H1 (cell line): Measurements from ENCODE around the gene TYRO3. TPM values are rescaled to one million over a fixed set of nuclear protein-coding genes. Genes with fewer than 3 reads are reported as not detected.

ENCODE experiments used
- CTCF ChIA-PET: fragments of 300-600 bp; sonication (Branson Sonifier 250); formaldehyde crosslinking; loops from one replicate; lab custom pipeline; 2021; ENCODE audit not compliant: partially characterized antibody; lab: Charles Lee
- POLR2A ChIA-PET: fragments of 300-600 bp; sonication (Branson Sonifier 250); formaldehyde crosslinking; loops from one replicate; lab custom pipeline; 2021; ENCODE audit warnings: inconsistent platforms; ENCODE audit not compliant: partially characterized antibody; lab: Charles Lee
- DNase-seq, 2 experiments: peaks; one replicate each; pipeline versions ENCODE4 v3.0.0 to v3.0.0-alpha.2; 2010 to 2022; ENCODE audit warnings: low spot score in 2 of 2, low read depth in 1 of 2, mixed read lengths in 1 of 2
- FAIRE-seq: peaks from 2 replicates; lab custom pipeline; 2011; peaks lifted over from hg19 to GRCh38; lab: Jason Lieb, UNC
- H2AFZ ChIP-seq: 2 replicates; pipeline ENCODE4 v1.8.1; 2012; ENCODE audit warnings: low read length, inconsistent platforms
- H2AK5ac ChIP-seq: 2 replicates; pipeline ENCODE4 v1.6.1; 2013; ENCODE audit warnings: low read depth, low read length
- H2BK120ac ChIP-seq: replicated peaks from 2 replicates; pipeline ENCODE3; 2013; ENCODE audit warnings: low read depth, low read length, inconsistent platforms
- H2BK12ac ChIP-seq: 2 replicates; pipeline ENCODE4 v1.6.1; 2013; ENCODE audit warnings: low read depth, low read length
- H2BK15ac ChIP-seq: 2 replicates; pipeline ENCODE4 v1.6.1; 2013; ENCODE audit warnings: low read length
- H2BK20ac ChIP-seq: 2 replicates; pipeline ENCODE4 v1.6.1; 2013; ENCODE audit warnings: low read length
- H2BK5ac ChIP-seq: 2 replicates; pipeline ENCODE4 v1.6.1; 2013; ENCODE audit warnings: low read depth, low read length
- H3K14ac ChIP-seq: 2 replicates; pipeline ENCODE4 v1.6.1; 2013; ENCODE audit warnings: inconsistent platforms; ENCODE audit not compliant: insufficient read length
- H3K18ac ChIP-seq: 2 replicates; pipeline ENCODE4 v1.6.1; 2013; ENCODE audit warnings: low read length; ENCODE audit errors: extremely low read depth
- H3K23ac ChIP-seq: 2 replicates; pipeline ENCODE4 v1.6.1; 2013; ENCODE audit warnings: inconsistent platforms; ENCODE audit not compliant: insufficient read length
- H3K23me2 ChIP-seq: 2 replicates; pipeline ENCODE4 v1.6.1; 2013; ENCODE audit warnings: low read depth, low read length
- H3K27ac ChIP-seq: 2 replicates; pipeline ENCODE4 v1.6.1; 2011; ENCODE audit warnings: low read depth, low read length, inconsistent platforms
- H3K27me3 ChIP-seq, 4 experiments: replicated peaks in 1 of 4; 1 replicate in 1 of 4; 2 replicates in 3 of 4; pipeline versions ENCODE4 v1.6.1 to v1.8.1; 2011 to 2013; ENCODE audit warnings: low read length in 3 of 4, mild to moderate bottlenecking in 3 of 4, inconsistent platforms in 2 of 4, mixed read lengths in 2 of 4, moderate library complexity in 1 of 4; ENCODE audit not compliant: control insufficient read depth in 3 of 4, insufficient read depth in 3 of 4; ENCODE audit errors: extremely low read depth in 1 of 4
- H3K36me3 ChIP-seq, 4 experiments: 2 replicates each; pipeline versions ENCODE4 v1.6.1 to v1.8.1; 2011 to 2013; ENCODE audit warnings: mild to moderate bottlenecking in 4 of 4, low read length in 3 of 4, moderate library complexity in 2 of 4, control low read depth in 1 of 4, inconsistent platforms in 1 of 4; ENCODE audit not compliant: insufficient read depth in 4 of 4, control insufficient read depth in 2 of 4
- H3K4ac ChIP-seq: replicated peaks from 2 replicates; pipeline ENCODE3; 2013; ENCODE audit warnings: low read length, low read depth, mixed read lengths, inconsistent platforms; ENCODE audit not compliant: insufficient read length
- H3K4me1 ChIP-seq, 4 experiments: replicated peaks in 1 of 4; 1 replicate in 1 of 4; 2 replicates in 3 of 4; pipeline versions ENCODE4 v1.6.1 to v1.8.1; 2011 to 2013; ENCODE audit warnings: low read length in 3 of 4, inconsistent platforms in 2 of 4, mixed read lengths in 1 of 4; ENCODE audit not compliant: insufficient read depth in 4 of 4, control insufficient read depth in 3 of 4
- H3K4me2 ChIP-seq, 2 experiments: 2 replicates each; pipeline versions ENCODE4 v1.6.1 to v1.8.1; 2011 to 2013; ENCODE audit warnings: low read depth in 2 of 2, low read length in 2 of 2, control low read depth in 1 of 2, inconsistent platforms in 1 of 2, mild to moderate bottlenecking in 1 of 2; ENCODE audit not compliant: insufficient read depth in 1 of 2
- H3K4me3 ChIP-seq, 4 experiments: fragments of 200-600, 300-600 bp in 1 of 4; sonication (generic), shearing (Covaris generic), sonication (Bioruptor Twin) in 1 of 4; 2 replicates each; pipeline versions ENCODE4 v1.5.1 to v1.8.1; 2011 to 2016; ENCODE audit warnings: low read length in 4 of 4, low read depth in 3 of 4, control low read depth in 2 of 4, inconsistent platforms in 2 of 4, mild to moderate bottlenecking in 2 of 4, mixed read lengths in 1 of 4, moderate library complexity in 1 of 4; ENCODE audit not compliant: insufficient read depth in 2 of 4; ENCODE audit errors: extremely low read depth in 1 of 4
- H3K56ac ChIP-seq: replicated peaks from 2 replicates; pipeline ENCODE3; 2013; ENCODE audit warnings: low read depth, mild to moderate bottlenecking, mixed read lengths, low read length, inconsistent platforms; ENCODE audit not compliant: insufficient read length
- H3K79me1 ChIP-seq: 2 replicates; pipeline ENCODE4 v1.6.1; 2013; ENCODE audit warnings: low read depth, low read length, control low read depth
- H3K79me2 ChIP-seq, 2 experiments: 2 replicates each; pipeline versions ENCODE4 v1.6.1 to v1.8.1; 2012 to 2013; ENCODE audit warnings: low read length in 2 of 2, mild to moderate bottlenecking in 2 of 2, inconsistent platforms in 1 of 2; ENCODE audit not compliant: insufficient read depth in 2 of 2, control insufficient read depth in 1 of 2
- H3K9ac ChIP-seq, 4 experiments: replicated peaks in 1 of 4; 1 replicate in 1 of 4; 2 replicates in 3 of 4; pipeline versions ENCODE4 v1.6.1 to v1.8.1; 2011 to 2013; ENCODE audit warnings: low read depth in 3 of 4, low read length in 3 of 4, control low read depth in 2 of 4, mild to moderate bottlenecking in 2 of 4, moderate library complexity in 2 of 4, inconsistent platforms in 1 of 4; ENCODE audit errors: extremely low read depth in 1 of 4
- H3K9me3 ChIP-seq, 2 experiments: 2 replicates each; pipeline versions ENCODE4 v1.6.1 to v1.8.1; 2012 to 2013; ENCODE audit warnings: mild to moderate bottlenecking in 2 of 2, moderate library complexity in 2 of 2, control low read depth in 1 of 2, inconsistent platforms in 1 of 2, low read depth in 1 of 2, low read length in 1 of 2, mixed read lengths in 1 of 2; ENCODE audit not compliant: insufficient read depth in 2 of 2
- H4K20me1 ChIP-seq, 2 experiments: replicated peaks in 1 of 2; 2 replicates each; pipeline versions ENCODE3 to v1.8.1; 2011 to 2013; ENCODE audit warnings: inconsistent platforms in 2 of 2, low read length in 2 of 2, mild to moderate bottlenecking in 1 of 2; ENCODE audit not compliant: insufficient read depth in 2 of 2, control insufficient read depth in 1 of 2
- H4K5ac ChIP-seq: 2 replicates; pipeline ENCODE4 v1.6.1; 2013; ENCODE audit warnings: low read length, low read depth, mixed read lengths, inconsistent platforms; ENCODE audit not compliant: insufficient read length
- H4K8ac ChIP-seq: 2 replicates; pipeline ENCODE4 v1.8.0; 2013; ENCODE audit warnings: mild to moderate bottlenecking, moderate library complexity, low read length, inconsistent platforms; ENCODE audit not compliant: insufficient read depth; ENCODE audit errors: extremely low read depth
- H4K91ac ChIP-seq: replicated peaks from 2 replicates; pipeline ENCODE3; 2013; ENCODE audit warnings: low read length, mixed read lengths, inconsistent platforms; ENCODE audit not compliant: insufficient read length
- BACH1 ChIP-seq: IDR thresholded peaks from 2 replicates; pipeline ENCODE4 v1.6.1; 2012; ENCODE audit warnings: low read length, improper control_type of control experiment
- CHD1 ChIP-seq: IDR thresholded peaks from 2 replicates; pipeline ENCODE4 v1.6.1; 2012; ENCODE audit warnings: low read depth, low read length, improper control_type of control experiment
- CREB1 ChIP-seq: IDR thresholded peaks from 2 replicates; pipeline ENCODE4 v1.6.1; 2012; ENCODE audit warnings: inconsistent platforms
- EGR1 ChIP-seq: IDR thresholded peaks from 2 replicates; pipeline ENCODE4 v1.6.1; 2011; ENCODE audit warnings: low read depth, low read length, borderline replicate concordance
- POLR2A ChIP-seq, 2 experiments: IDR thresholded peaks; 1 replicate in 1 of 2; 2 replicates in 1 of 2; pipeline ENCODE4 v1.6.1; 2011; ENCODE audit warnings: low read depth in 2 of 2, low read length in 2 of 2, mild to moderate bottlenecking in 2 of 2; ENCODE audit errors: control extremely low read depth in 1 of 2
- POU5F1 ChIP-seq: IDR thresholded peaks from 2 replicates; pipeline ENCODE4 v1.6.1; 2011; ENCODE audit warnings: low read depth, mild to moderate bottlenecking, low read length, moderate library complexity
- RAD21 ChIP-seq, 2 experiments: IDR thresholded peaks in 1 of 2; conservative IDR thresholded peaks in 1 of 2; 2 replicates each; pipeline ENCODE4 v1.6.1; 2011; ENCODE audit warnings: low read depth in 2 of 2, low read length in 2 of 2, improper control_type of control experiment in 1 of 2, inconsistent platforms in 1 of 2, mild to moderate bottlenecking in 1 of 2, moderate library complexity in 1 of 2
- SUZ12 ChIP-seq: fragments of 200-600 bp; sonication (generic); IDR thresholded peaks from 2 replicates; pipeline ENCODE4 v1.6.1; 2012; ENCODE audit warnings: mild to moderate bottlenecking, inconsistent platforms, low read length, moderate library complexity, mixed read lengths
- TAF7 ChIP-seq: optimal IDR thresholded peaks from 2 replicates; pipeline ENCODE3; 2011; ENCODE audit warnings: low read depth, mild to moderate bottlenecking, inconsistent platforms, low read length, moderate library complexity, borderline replicate concordance
- TBP ChIP-seq: IDR thresholded peaks from 2 replicates; pipeline ENCODE4 v1.6.1; 2011; ENCODE audit warnings: low read depth, low read length, improper control_type of control experiment
- TEAD4 ChIP-seq: IDR thresholded peaks from 2 replicates; pipeline ENCODE4 v1.6.1; 2012; ENCODE audit warnings: low read depth, low read length, inconsistent platforms, mixed read lengths
- WGBS, 2 experiments: shearing (Covaris generic) in 1 of 2; methylation state at CpG; one replicate each; pipeline versions ENCODE4 v1.1.6 to v1.1.7; 2013 to 2015; ENCODE audit warnings: low lambda C conversion rate in 2 of 2, mixed read lengths in 2 of 2, inconsistent platforms in 1 of 2, low coverage in 1 of 2, missing lambda C conversion rate in 1 of 2; ENCODE audit not compliant: insufficient replicate concordance in 2 of 2, insufficient coverage in 1 of 2, insufficient read length in 1 of 2; ENCODE audit errors: extremely low coverage in 1 of 2, missing lambda C conversion rate in 1 of 2; 5-methylcytosine and 5-hydroxymethylcytosine counted together
- polyA plus RNA-seq, 7 experiments: library from polyadenylated mRNA; depleted of rRNA in 3 of 7; stranded (reverse) in 5 of 7; unstranded in 2 of 7; fragments of >200 nt in 5 of 7; fragments of 200-250 nt in 2 of 7; gene quantifications; 1 replicate in 5 of 7; 2 replicates in 1 of 7; 4 replicates in 1 of 7; pipeline versions ENCODE4 v1.2.1 to v1.2.3, GENCODE V29; 2011 to 2013; ENCODE audit warnings: missing spikeins in 2 of 7, mixed read lengths in 2 of 7
- total RNA-seq: library from RNA; stranded (reverse); fragmentation: NEBNext Ultra II Directional; extraction: Animal tissue kit (Norgen Biotek cat#: 25700); gene quantifications from 2 replicates; pipeline ENCODE4 v1.2.1, GENCODE V29; 2021
- TF ChIP-seq, protein P1 (sequence below), 3 experiments: IDR thresholded peaks; 1 replicate in 2 of 3; 2 replicates in 1 of 3; pipeline versions ENCODE4 v1.5.1 to v1.6.1; 2011; ENCODE audit warnings: low read length in 3 of 3, mild to moderate bottlenecking in 3 of 3, inconsistent platforms in 2 of 3, low read depth in 1 of 3, moderate library complexity in 1 of 3; ENCODE audit not compliant: insufficient read depth in 1 of 3; ENCODE audit errors: control extremely low read depth in 1 of 3

TYRO3 gene
- total and polyA plus RNA-seq, 2 of the 8 experiments (the other 6 are each of a cell fraction or from before 2014, with no cell fraction given): 82.7 to 98.8 TPM

DNA sequence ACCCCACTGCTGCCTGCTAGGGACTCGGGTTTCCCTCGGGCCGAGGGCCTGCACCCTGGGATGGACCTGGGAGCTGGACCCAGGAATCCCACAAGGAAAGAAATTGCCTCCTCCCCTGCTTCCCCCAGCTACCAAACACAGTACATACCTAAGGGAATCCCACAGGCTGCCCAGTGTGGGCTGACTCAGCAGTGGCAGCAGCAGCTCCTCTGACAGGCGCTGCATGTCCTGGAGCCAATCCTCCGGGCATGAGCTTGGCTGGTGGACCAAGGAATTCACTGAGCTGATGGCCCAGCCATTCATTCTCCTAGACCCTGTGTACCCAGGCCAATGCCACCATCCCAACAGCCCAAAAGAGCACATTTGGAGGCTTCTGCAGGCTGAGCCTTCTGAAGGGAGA, 35.9 kb upstream of the TYRO3 start:
- no peak overlapping the region for H3K4me2 ChIP-seq
- no peak overlapping the region for H3K56ac ChIP-seq
- peaks cover 8 to 46% (median 27%) of the 10 kb centered on the region in 4 experiments; a peak in 7 of 8 replicates for H3K36me3 ChIP-seq
- DNase-seq (no peak), FAIRE-seq (no peak)
- WGBS, 2 experiments: 91% methylated on average over 5 of the region's 5 CpGs; no CpG with 5 or more reads in 1 of the 2 experiments
- H3K4ac ChIP-seq: no peak overlapping the region
- no peak overlapping the region for H2BK20ac ChIP-seq
- no peak overlapping the region for H3K9ac ChIP-seq
- H3K79me2 ChIP-seq: no peaks in the 10 kb centered on the region
- H3K23me2 ChIP-seq: no peaks in the 10 kb centered on the region
- H4K20me1 ChIP-seq: peaks cover 1 to 5% of the 10 kb centered on the region in 2 experiments
- H4K5ac ChIP-seq: no peak overlapping the region
- no peak overlapping the region for H2BK15ac ChIP-seq
- no peak overlapping the region for H3K4me3 ChIP-seq
- no peak overlapping the region for H3K14ac ChIP-seq
- no peak overlapping the region for H3K27ac ChIP-seq
- peak overlapping the region; percentile 5; the same call in 1 of the 2 replicates for H4K8ac ChIP-seq
- no peaks in the 10 kb centered on the region for H3K4me1 ChIP-seq
- H3K23ac ChIP-seq: no peak overlapping the region
- no peaks in the 10 kb centered on the region for H3K9me3 ChIP-seq
- ChIA-PET POLR2A (interaction anchor here (1.1 to 3.1 kb wide), 4 partner anchors 9 to 39 kb away, joined by 3 to 19 read pairs (median 3); partner anchors contain the start of gene LTK), CTCF (interaction anchor here (0.6 to 1.7 kb wide), 4 partner anchors 53 to 750 kb away, joined by 3 to 7 read pairs (median 3); partner anchors contain the start of gene GANC)
- H3K27me3 ChIP-seq: no peaks in the 10 kb centered on the region
- H3K79me1 ChIP-seq: no peaks in the 10 kb centered on the region
- no peak overlapping the region for H4K91ac ChIP-seq
- no peak overlapping the region for H2BK120ac ChIP-seq
- H2AFZ ChIP-seq: no peak overlapping the region
- H3K18ac ChIP-seq: no peak overlapping the region
- no peak overlapping the region for H2AK5ac ChIP-seq
- no peak overlapping the region for H2BK5ac ChIP-seq
- H2BK12ac ChIP-seq: no peak overlapping the region
- TF ChIP-seq, protein P1, sequence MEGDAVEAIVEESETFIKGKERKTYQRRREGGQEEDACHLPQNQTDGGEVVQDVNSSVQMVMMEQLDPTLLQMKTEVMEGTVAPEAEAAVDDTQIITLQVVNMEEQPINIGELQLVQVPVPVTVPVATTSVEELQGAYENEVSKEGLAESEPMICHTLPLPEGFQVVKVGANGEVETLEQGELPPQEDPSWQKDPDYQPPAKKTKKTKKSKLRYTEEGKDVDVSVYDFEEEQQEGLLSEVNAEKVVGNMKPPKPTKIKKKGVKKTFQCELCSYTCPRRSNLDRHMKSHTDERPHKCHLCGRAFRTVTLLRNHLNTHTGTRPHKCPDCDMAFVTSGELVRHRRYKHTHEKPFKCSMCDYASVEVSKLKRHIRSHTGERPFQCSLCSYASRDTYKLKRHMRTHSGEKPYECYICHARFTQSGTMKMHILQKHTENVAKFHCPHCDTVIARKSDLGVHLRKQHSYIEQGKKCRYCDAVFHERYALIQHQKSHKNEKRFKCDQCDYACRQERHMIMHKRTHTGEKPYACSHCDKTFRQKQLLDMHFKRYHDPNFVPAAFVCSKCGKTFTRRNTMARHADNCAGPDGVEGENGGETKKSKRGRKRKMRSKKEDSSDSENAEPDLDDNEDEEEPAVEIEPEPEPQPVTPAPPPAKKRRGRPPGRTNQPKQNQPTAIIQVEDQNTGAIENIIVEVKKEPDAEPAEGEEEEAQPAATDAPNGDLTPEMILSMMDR (IDR thresholded peaks at IDR 0.05; ENCODE audit: control extremely low read depth in 1 of 3, insufficient read depth in 1 of 3, low read depth in 1 of 3, low read length in 3 of 3): no peak
- no peak for TF ChIP-seq POU5F1
- TF ChIP-seq EGR1: no peak
- no peak for TF ChIP-seq TBP
- TF ChIP-seq BACH1: no peak
- no peak for TF ChIP-seq SUZ12
- no peak for TF ChIP-seq TAF7
- TF ChIP-seq TEAD4: no peak
- TF ChIP-seq CHD1: no peak
- TF ChIP-seq RAD21 (IDR thresholded peaks at IDR 0.05 in 1 of 2, conservative IDR thresholded peaks at IDR 0.05 in 1 of 2; ENCODE audit: low read depth in 2 of 2, low read length in 2 of 2): no peak
- TF ChIP-seq POLR2A (IDR thresholded peaks at IDR 0.05; ENCODE audit: control extremely low read depth in 1 of 2, low read depth in 2 of 2, low read length in 2 of 2): no peak
- no peak for TF ChIP-seq CREB1
